HG03469 (cell line): ENCODE measurements around the gene ATP8B2.
"Not testable (repeated sequence)": the region's sequence is repeated elsewhere in the genome, so short reads cannot be mapped to it uniquely, and the experiment has no call there.

Experiments
- ATAC-seq: cut with Tn5 transposase; IDR thresholded peaks from one replicate; pipeline ENCODE4 v1.9.1; 2021; ENCODE audit warnings: mild to moderate bottlenecking, moderate library complexity, moderate number of reproducible peaks; ENCODE audit not compliant: unreplicated experiment

Gene ATP8B2

GRCh38 chr1:154321609-154321934, 3.8 kb upstream of the ATP8B2 start:
- not testable (repeated sequence) for ATAC-seq

- no peak for ATAC-seq
Measured at GRCh38 chr1:154323493-154323892, 1.8 kb upstream of the ATP8B2 start.

- ATAC-seq: no peak
Measured at GRCh38 chr1:154324241-154324640, 1.1 kb upstream of the ATP8B2 start.

- ATAC-seq: no peak
Measured at GRCh38 chr1:154325583-154326545, 539 bp downstream of the ATP8B2 start.

- no peak for ATAC-seq
Measured at GRCh38 chr1:154326546-154327465, 1.5 kb downstream of the ATP8B2 start.

GRCh38 chr1:154327466-154328317, 2.4 kb downstream of the ATP8B2 start:
- no peak for ATAC-seq

GRCh38 chr1:154328318-154329151, 3.2 kb downstream of the ATP8B2 start:
- no peak for ATAC-seq

- no peak for ATAC-seq
Measured at GRCh38 chr1:154329152-154329521, 3.8 kb downstream of the ATP8B2 start.

- no peak for ATAC-seq
Measured at GRCh38 chr1:154329551-154330131, 4.3 kb downstream of the ATP8B2 start.

- ATAC-seq: no peak
Measured at GRCh38 chr1:154330669-154331068, 5.3 kb downstream of the ATP8B2 start.

GRCh38 chr1:154334079-154335024, 9.0 kb downstream of the ATP8B2 start:
- ATAC-seq: no peak

- ATAC-seq: no peak
Measured at GRCh38 chr1:154335025-154335714, 9.8 kb downstream of the ATP8B2 start.

- ATAC-seq: no peak
Measured at GRCh38 chr1:154337253-154337894, 12.0 kb downstream of the ATP8B2 start.

GRCh38 chr1:154338875-154339274, 13.6 kb downstream of the ATP8B2 start:
- no peak for ATAC-seq

- not testable (repeated sequence) for ATAC-seq
Measured at GRCh38 chr1:154341366-154341765, 16.0 kb downstream of the ATP8B2 start.

- ATAC-seq: no peak
Measured at GRCh38 chr1:154342132-154342531, 16.8 kb downstream of the ATP8B2 start.

- no peak for ATAC-seq
Measured at GRCh38 chr1:154342836-154343472, 17.6 kb downstream of the ATP8B2 start.
